DOHH2 (cell line): Measurements from ENCODE around the gene NINJ1.

ENCODE experiments used
- H3F3A ChIP-seq: fragments of 200-600 bp; sonication (generic), shearing (Covaris generic); 2 replicates; pipeline ENCODE4 v1.6.0; 2016; ENCODE audit warnings: antibody characterized with exemption, mild to moderate bottlenecking; ENCODE audit not compliant: control insufficient read depth, insufficient read depth
- H3K27ac ChIP-seq: fragments of 200-600 bp; sonication (generic); 2 replicates; pipeline ENCODE4 v1.5.1; 2014; ENCODE audit warnings: low read depth, mild to moderate bottlenecking, low read length, moderate library complexity
- H3K27me3 ChIP-seq: fragments of 200-600 bp; sonication (generic); 2 replicates; pipeline ENCODE4 v1.6.1; 2014; ENCODE audit warnings: mild to moderate bottlenecking, low read length, mixed read lengths; ENCODE audit not compliant: control insufficient read depth
- H3K36me3 ChIP-seq: fragments of 200-600 bp; sonication (generic); 2 replicates; pipeline ENCODE4 v1.6.1; 2014; ENCODE audit warnings: mild to moderate bottlenecking, low read length, moderate library complexity, mixed read lengths; ENCODE audit not compliant: control insufficient read depth
- H3K4me1 ChIP-seq: fragments of 200-600 bp; sonication (generic); 2 replicates; pipeline ENCODE4 v1.6.1; 2014; ENCODE audit warnings: mild to moderate bottlenecking, low read length, mixed read lengths; ENCODE audit not compliant: control insufficient read depth
- H3K4me2 ChIP-seq: fragments of 200-600 bp; sonication (generic); 2 replicates; pipeline ENCODE4 v1.6.0; 2014; ENCODE audit warnings: mild to moderate bottlenecking, low read length, moderate library complexity
- H3K4me3 ChIP-seq: fragments of 200-600 bp; sonication (generic); 2 replicates; pipeline ENCODE4 v1.5.1; 2014; ENCODE audit warnings: mild to moderate bottlenecking, low read length, mixed read lengths
- H3K79me2 ChIP-seq: fragments of 200-600 bp; sonication (generic); 2 replicates; pipeline ENCODE4 v1.6.1; 2014; ENCODE audit warnings: mild to moderate bottlenecking, low read length, mixed read lengths; ENCODE audit not compliant: control insufficient read depth
- H3K9me2 ChIP-seq: fragments of 200-600 bp; sonication (generic); replicated peaks from 2 replicates; pipeline ENCODE4 v1.6.1; 2014; ENCODE audit warnings: mild to moderate bottlenecking, low read length, mixed read lengths; ENCODE audit not compliant: control insufficient read depth
- H3K9me3 ChIP-seq: fragments of 200-600 bp; sonication (generic); 2 replicates; pipeline ENCODE4 v1.6.1; 2014; ENCODE audit warnings: antibody characterized with exemption, low read length, mixed read lengths; ENCODE audit not compliant: control insufficient read depth, insufficient read depth
- H4K20me1 ChIP-seq: fragments of 200-600 bp; sonication (generic); 2 replicates; pipeline ENCODE4 v1.6.0; 2014; ENCODE audit warnings: low read depth, mild to moderate bottlenecking, antibody characterized with exemption, low read length, moderate library complexity; ENCODE audit not compliant: control insufficient read depth, insufficient read depth
- CTCF ChIP-seq: fragments of 200-600 bp; sonication (generic); IDR thresholded peaks from one replicate; pipeline ENCODE4 v1.5.1; 2014; ENCODE audit warnings: antibody characterized with exemption, mild to moderate bottlenecking, low read depth, low read length; ENCODE audit not compliant: poor library complexity, severe bottlenecking
- EZH2phosphoT487 ChIP-seq: fragments of 200-600 bp; sonication (generic); IDR thresholded peaks from 2 replicates; pipeline ENCODE4 v1.6.1; 2017; ENCODE audit warnings: borderline replicate concordance, mild to moderate bottlenecking, antibody characterized with exemption, low read length, moderate library complexity, mixed read lengths

The NINJ1 gene

GRCh38 chr9:93083592-93084470 is 50.2 kb downstream of the NINJ1 start:
- no peaks in the 10 kb centered on the region for H3K79me2 ChIP-seq
- H3K9me2 ChIP-seq = no peaks in the 10 kb centered on the region
- no peaks in the 10 kb centered on the region for H4K20me1 ChIP-seq
- no peak overlapping the region for H3K27ac ChIP-seq
- no peaks in the 10 kb centered on the region; the same call in 1 of the 2 replicates for H3F3A ChIP-seq
- H3K27me3 ChIP-seq = no peaks in the 10 kb centered on the region
- no peak overlapping the region for H3K4me3 ChIP-seq
- H3K36me3 ChIP-seq = peaks cover 66% of the 10 kb centered on the region
- no peak overlapping the region for H3K4me2 ChIP-seq
- no peaks in the 10 kb centered on the region for H3K4me1 ChIP-seq
- TF ChIP-seq CTCF (no peak), EZH2phosphoT487 (no peak)
- no peaks in the 10 kb centered on the region for H3K9me3 ChIP-seq

GRCh38 chr9:93082841-93083411 is 51.1 kb downstream of the NINJ1 start:
- Histone ChIP-seq H3K79me2 (no peaks in the 10 kb centered on the region), H3F3A (no peaks in the 10 kb centered on the region; the same call in 1 of the 2 replicates), H3K4me2 (no peak overlapping the region), H3K4me3 (no peak overlapping the region), H3K9me3 (no peaks in the 10 kb centered on the region), H4K20me1 (no peaks in the 10 kb centered on the region), H3K4me1 (no peaks in the 10 kb centered on the region), H3K36me3 (peaks cover 67% of the 10 kb centered on the region), H3K27ac (no peak overlapping the region), H3K9me2 (no peaks in the 10 kb centered on the region), H3K27me3 (no peaks in the 10 kb centered on the region)
- TF ChIP-seq EZH2phosphoT487 = no peak
- TF ChIP-seq CTCF = no peak

- no peaks in the 10 kb centered on the region for H3K79me2 ChIP-seq
- no peak overlapping the region for H3K27ac ChIP-seq
- H3F3A ChIP-seq = no peaks in the 10 kb centered on the region; the same call in 1 of the 2 replicates
- no peaks in the 10 kb centered on the region for H3K9me3 ChIP-seq
- peaks cover 73% of the 10 kb centered on the region for H3K36me3 ChIP-seq
- no peaks in the 10 kb centered on the region for H4K20me1 ChIP-seq
- no peaks in the 10 kb centered on the region for H3K4me1 ChIP-seq
- H3K4me2 ChIP-seq = no peak overlapping the region
- H3K27me3 ChIP-seq = no peaks in the 10 kb centered on the region
- no peak overlapping the region for H3K4me3 ChIP-seq
- TF ChIP-seq CTCF (no peak), EZH2phosphoT487 (no peak)
- no peaks in the 10 kb centered on the region for H3K9me2 ChIP-seq
Observed at GRCh38 chr9:93081931-93082330, 52.1 kb downstream of the NINJ1 start.
